HG03025 (cell line): ENCODE data around the gene UBAP2L.
"Not testable (repeated sequence)": the region's sequence is repeated elsewhere in the genome, so short reads cannot be mapped to it uniquely, and the experiment has no call there.

ENCODE experiments used
- ATAC-seq: cut with Tn5 transposase; IDR thresholded peaks from one replicate; pipeline ENCODE4 v1.9.1; 2021; ENCODE audit warnings: mild to moderate bottlenecking, moderate library complexity; ENCODE audit not compliant: unreplicated experiment, low FRiP score

The UBAP2L gene

GRCh38 chr1:154301582-154301981 is 80.8 kb downstream of the UBAP2L start:
- no peak for ATAC-seq

DNA sequence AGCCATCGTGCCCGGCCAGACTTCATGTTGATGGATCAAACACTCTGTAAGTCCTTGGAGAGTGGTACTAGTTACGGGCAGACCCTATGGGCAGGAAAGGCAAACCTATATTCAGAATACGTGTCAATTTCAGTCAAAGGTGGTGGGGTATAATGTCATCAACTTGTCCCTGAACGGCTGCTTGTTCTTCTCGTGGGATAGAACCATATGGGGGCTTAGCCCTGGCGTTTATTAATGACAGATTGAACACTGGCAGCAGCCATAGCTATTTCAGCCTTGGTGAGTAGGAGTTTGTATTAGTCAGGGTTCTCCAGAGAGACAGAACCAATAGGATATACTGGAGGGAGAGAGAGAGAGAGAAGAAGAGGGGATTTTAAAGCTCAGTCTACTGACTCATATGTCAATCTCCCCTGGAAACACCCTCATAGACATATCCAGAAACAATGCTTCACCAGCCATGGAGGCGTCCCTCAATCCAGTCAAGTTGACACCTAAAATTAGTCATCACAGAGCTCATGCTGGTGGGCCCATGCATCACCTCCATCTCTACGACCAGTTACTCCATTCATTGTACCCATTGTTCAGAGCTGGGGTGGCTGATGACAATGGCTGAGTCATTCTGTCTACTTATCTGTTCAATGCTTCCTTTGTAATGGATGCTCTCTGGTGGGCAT is 84.0 kb downstream of the UBAP2L start:
- no peak for ATAC-seq

DNA sequence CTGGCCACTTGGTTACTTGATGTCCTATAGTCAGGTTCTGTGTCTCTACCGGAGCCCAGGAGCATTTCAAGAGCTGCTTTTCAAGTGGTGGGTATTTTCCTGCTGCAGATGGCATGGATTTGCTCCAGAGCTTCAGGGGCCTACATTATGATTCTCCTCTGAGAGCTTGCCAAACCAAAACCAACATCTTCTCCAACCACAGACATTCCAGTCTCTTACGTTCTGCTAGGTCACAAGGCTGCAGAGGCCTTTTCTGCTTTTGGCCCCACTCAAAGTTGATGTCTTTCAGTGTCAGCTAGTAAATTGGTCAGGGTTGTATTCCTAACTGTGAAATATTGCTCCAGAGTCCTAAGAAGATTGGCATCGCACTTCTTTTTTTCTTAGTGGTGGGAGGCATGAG is 85.4 kb downstream of the UBAP2L start:
- no peak for ATAC-seq

GRCh38 chr1:154307670-154308270 is 87.0 kb downstream of the UBAP2L start:
- ATAC-seq = not testable (repeated sequence)

DNA sequence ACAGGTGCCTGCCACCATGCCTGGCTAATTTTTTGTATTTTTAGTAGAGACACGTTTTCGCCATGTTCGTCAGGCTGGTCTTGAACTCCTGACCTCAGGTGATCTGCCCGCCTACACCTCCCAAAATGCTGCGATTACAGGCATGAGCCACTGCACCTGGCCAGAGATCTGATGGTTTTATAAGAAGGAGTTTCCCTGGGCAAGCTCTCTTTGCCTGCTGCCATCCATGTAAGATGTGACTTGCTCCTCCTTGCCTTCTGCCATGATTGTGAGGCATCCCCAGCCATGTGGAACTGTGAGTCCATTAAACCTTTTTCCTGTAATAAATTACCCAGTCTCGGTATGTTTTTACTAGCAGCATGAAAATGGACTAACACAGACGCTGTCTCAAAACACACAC is 88.4 kb downstream of the UBAP2L start:
- ATAC-seq = not testable (repeated sequence)

- not testable (repeated sequence) for ATAC-seq
These were observed 91.7 kb downstream of the UBAP2L start for GRCh38 chr1:154312229-154313065.

DNA sequence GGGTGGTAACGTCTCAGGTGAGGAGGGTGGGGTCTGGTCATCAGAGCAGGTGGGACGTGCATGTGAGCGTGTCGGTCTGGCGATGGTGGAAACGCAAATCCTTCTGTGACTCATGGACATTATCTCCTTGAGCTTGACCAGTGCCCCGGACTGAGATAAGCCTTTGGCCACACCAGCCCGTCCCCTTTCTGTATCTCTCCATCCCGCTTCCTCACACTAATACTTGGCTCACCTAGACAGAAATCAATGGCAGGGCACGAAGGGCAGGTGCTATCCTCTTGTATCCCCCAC is 92.3 kb downstream of the UBAP2L start:
- no peak for ATAC-seq

DNA sequence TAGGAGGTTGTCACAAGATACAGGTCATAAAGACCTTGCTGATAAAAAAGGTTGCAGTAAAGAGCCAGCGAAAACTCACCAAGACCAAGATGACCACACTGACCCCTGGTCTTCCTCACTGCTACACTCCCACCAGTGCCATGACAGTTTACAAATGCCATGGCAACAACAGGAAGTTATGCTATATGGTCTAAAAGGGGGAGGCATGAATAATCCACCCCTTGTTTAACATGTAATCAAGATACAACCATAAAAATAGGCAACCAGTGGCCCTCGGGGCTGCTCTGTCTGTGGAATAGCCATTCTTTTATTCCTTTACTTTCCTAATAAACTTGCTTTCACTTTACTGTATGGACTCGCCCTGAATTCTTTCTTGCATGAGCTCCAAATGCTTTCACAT is 93.5 kb downstream of the UBAP2L start:
- not testable (repeated sequence) for ATAC-seq

- ATAC-seq = no peak
These were observed 95.9 kb downstream of the UBAP2L start for GRCh38 chr1:154316704-154317103.

GRCh38 chr1:154318386-154318785 is 97.6 kb downstream of the UBAP2L start:
- no peak for ATAC-seq
